ENCODE results near the gene DLST.

DLST gene

DNA sequence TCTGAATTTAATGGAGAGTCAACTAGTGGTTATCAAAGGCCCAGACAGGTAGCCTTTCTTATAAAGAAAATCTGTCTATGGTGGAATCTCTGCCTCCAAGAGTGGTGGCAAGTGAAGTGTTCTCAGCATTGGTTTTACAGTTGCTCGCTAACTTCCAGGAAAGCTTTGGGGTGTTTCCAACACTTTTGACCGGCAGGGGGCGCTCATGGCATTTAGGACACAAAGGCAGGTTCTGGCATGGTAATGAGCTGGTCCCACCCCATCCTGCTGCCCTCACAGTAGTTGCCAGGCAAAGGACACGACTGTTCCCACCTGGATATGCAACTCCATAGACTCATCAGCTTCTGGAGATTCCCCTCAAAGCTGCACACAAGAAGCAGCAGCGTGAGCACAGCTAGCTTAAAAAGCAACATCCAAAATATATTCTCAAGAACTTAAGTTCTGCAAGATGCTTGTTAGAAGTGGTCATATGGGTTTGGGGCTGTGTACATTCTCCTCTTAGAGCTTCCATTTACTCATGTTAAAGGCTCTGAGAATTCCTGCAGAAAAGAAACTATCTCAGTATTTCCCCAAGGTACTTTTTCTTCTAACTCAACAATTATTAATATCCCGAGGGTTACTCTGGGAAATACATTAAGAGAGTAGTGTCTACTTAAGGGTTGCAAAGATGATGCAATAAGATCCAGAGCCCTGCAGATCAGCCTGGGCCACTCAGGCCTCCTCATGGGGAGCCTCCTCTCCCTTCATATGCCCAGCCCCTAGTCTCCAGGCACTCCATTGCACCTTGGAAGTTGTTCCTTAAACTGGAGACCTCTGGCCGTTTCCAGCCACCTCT lies 20.6 kb upstream of the DLST start:
- DNase-seq: peak; percentile 80

DNA sequence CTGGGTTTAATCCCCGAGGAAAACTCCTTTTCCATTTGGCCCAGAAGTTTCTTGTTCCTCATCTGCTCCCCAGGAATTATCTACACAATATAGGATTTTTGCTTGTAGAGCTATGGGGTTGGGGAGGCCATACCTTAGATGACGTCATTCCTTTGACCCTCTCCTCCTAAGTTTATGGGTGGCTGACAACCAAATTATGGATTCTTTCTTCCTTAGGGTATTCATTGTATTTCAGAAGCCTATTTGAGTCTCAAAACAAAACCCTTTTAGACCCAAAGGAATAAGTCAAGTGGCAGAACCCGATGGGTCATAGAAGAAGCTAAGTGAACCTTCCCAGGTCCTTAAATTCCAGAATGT lies 20.0 kb upstream of the DLST start:
- no peak for DNase-seq

DNA sequence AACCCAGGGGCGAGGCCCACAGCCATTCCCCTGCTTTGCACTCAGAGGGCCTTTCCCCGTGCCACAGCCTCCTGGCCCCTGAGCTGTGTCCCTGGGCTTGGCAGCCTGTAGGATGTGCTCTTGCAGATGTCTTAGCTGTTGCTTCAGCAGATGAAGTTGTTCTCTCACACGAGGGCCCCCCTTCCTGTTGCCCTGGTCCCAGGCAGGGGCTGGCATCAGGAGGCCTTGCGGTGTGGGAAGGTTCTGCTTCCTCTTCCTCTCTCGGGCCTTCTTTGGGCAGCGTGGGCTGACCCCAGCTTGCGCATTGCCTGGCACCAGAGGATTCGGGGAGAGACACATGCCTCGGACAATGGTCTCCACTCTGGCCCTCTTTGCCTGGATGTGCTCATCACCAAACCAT lies 18.4 kb upstream of the DLST start:
- peak; percentile 93 for DNase-seq

DNA sequence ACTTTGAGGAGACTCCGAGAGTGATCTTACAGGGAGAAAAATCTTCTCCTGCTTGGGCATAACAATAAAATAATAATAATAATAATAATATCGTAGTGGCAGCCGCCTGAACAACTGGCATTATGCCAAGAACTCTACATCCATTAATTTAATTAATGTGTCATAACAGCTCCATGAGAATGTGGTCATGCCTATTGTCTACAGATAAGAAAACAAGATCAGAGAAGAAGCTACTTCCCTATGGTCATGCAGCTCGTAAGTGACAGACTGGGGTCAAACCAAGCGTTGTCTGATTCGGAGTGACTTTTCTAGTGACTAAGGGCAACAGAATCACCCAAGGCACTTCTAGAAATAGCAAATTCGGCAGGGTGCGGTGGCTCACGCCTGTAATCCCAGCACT lies 17.5 kb upstream of the DLST start:
- peak; percentile 63 for DNase-seq

DNA sequence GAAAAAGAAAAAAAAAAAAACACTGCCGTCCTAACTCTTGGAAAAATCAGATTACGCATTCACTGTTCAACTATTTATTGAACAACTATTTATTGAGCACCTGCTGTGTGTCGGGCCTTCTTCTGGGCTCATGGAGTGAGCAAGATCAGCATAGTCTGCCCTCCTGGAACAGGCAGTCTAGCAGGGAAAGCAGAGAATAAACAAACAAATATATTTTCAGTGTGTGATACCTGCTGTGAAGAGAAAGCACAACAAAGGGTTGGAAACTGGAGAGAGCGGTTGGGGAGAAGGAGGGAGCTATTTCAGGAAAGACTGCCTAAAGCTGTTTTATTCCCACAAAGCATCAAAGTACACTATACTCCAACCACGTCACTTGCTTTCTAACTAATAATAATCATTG lies 16.6 kb upstream of the DLST start:
- no peak for DNase-seq

DNA sequence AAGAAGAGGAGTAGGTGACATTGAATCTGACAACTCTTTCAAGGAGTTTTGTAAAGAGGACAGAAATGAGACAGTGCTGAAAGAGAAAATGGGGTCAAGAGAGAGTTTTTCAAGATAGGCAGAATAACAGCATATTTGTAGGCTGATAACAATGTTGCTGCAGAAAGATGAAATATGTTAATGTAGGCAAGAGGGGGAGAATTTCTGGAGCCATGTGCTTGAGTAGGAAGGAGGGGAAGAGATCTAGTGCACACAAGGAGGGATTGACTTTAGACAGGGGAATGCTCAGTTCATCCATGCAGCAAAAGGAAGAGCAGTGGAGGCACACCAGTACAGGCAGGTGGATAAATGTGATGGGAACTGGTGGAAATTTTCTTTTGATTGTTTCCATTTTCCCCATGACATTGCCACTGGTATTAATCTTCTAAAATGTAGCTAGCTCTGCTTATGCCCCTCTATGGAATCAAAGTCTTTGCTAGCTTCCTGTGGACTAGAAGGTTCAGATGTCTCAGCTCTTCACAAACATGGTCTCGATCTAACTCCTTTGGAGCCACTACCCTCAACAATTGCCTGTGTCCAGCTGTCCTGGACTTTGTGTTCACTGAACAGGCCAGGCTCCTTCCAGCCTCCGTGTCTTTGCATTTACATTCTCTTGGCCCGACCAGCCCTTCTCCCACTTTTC lies 14.9 kb upstream of the DLST start:
- DNase-seq: no peak

DNA sequence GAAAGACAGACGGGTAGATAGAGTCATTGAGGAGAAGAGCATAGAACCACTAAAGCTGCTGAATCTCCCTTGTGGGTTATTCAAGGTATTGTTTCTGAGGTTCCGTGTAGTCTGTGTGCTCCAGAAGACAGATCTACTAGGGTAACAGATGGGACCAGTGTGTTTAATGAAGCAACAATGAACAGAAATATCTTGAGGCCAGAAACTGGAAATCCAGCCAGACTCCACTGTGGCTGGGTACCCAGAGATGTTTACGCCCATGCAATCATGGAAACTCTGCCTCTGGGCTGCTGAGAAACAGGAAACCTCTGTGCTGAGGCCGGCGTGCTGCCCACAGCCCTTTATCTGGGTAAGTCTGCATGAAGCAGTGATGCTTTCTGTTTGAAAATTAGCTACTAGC lies 14.0 kb upstream of the DLST start:
- peak; percentile 48 for DNase-seq

DNA sequence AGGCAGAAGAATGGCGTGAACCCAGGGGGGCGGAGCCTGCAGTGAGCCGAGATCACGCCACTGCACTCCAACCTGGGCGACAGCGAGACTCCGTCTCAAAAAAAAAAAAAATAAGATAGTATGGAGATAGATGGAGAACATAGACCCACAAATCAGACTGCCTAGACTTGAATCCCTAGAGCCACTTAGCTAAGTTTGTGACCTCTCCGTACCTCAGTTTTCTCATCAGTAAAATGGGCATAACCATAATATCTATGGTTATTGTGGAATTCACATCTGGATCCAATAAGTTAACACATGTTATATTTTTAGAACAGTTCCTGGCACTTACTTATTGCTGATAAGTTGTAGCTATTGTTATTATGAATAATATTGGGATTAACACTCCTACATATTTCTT lies 13.0 kb upstream of the DLST start:
- no peak for DNase-seq

DNA sequence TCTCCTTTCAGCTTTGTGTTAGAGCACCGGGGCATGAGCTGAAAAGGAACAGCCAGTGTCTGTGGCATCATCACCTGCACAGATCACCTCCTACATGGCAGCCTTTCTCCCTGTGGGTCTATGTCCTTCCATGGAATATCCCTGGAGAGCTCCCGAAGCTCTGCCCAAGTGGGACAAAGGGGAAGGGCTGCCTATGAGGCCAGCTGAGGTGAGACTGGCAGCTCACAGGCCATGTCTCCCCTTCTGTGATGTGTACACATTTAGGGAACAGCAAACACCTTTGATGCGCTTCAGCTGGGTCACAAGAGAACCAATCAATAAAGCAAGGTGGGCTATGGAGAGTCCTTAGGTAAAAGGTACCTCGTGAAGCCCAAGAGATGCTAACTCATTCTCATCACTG lies 9.9 kb upstream of the DLST start:
- no peak for DNase-seq

DNA sequence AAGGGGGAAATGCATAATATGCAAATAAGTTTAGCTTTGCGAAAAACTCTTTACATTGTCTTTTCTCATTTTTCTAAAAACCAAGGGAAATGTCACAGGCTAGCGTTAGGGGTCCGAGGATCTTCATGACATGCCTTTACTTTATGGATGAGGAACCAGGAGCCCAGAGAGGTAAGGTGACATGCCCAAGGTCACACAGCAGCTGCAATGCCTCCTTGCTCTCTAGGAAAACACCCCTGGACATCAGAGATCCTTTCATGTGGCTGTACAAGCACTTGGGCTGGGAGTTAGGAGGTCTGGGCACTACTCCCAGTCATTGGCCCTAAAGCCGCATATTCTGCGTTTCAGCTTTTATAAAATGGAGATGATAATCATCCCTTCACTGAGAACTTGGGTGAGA lies 6.5 kb upstream of the DLST start:
- no peak for DNase-seq

DNA sequence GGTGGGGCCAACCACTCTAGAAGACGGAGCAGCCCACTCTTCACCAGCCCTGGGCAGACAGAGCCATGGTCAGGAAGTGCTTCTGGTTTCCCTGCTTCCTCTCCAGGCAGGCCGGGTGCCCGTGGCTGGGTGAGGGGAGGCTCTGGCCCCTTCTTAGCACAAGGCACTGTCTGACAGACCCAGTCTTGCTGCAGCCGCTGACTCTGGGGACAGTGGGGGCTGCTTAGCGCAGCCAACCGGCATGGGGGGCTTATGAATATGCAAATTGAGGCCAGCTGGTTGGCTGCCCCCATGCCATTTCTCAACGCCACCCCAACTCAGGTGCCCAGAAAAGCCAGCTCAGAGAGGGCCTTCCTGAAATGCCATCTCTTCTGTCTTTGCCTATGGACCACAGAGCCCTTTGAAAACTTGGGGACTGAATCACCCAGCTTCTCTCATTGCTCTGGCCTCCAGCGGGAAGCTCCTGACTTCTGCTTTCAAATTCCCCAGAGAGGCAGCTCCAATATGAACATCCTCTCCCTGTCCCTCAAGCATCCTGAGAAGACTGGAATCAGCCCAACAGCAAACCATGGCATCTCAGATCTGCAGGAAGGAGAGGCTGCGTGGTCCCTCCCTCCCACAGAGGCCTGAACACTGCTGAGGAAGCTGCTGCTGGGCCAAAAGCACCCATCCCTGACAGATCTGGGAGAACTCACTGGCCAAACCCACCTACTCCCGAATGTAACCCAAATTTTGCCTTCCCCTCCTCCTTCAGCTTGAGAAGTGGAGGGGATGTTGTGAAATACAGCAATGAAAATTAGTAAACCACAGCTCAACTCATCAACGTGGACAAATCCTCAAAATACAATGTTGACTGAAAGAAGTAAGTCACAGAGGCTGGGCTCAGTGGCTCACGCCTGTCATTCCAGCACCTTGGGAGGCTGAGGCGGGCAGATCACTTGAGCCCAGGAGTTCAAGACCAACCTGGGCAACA lies 5.5 kb upstream of the DLST start, which contains the start of gene PROX2:
TSS of gene PROX2 (minus strand) at position 205 of the 973 bp plus-strand sequence. CDS start 12,311 bp downstream, outside the sequence.
- peak; percentile 37 for DNase-seq

DNA sequence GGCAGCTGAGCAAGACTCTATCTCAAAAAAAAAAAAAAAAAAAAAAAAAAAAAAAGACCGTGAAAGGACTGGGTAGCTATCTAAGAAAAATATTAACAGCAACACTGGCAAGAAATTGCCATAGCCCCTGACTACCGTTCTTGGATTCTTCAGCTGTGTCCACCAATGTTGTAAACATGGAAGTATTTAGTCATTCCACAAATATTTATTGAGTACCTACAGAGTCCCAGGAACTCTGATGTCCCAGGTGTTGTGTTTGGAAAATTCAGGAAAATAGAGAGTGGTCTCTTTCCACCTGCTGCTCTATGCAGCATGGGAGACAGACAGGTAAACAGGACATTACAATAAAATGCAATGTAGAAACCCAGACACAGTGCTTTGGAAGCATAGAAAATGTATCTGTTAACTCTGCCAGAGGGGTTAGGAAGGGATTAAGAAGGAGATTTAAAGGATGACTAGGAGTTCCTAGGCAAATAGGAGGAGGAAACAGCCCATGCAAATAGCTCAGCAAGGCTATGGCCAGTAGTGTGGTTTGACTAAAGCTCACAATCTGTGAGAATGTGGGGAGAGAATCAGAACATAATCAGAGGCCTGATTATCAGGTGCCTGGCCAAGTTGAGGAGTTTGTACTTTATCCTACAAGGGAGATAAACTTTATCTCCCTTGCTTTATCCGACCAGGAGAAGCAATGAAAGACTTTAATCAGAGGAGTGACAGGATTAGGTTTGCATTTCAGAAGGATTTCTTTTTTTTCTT lies 2.1 kb upstream of the DLST start:
- DNase-seq: no peak

DNA sequence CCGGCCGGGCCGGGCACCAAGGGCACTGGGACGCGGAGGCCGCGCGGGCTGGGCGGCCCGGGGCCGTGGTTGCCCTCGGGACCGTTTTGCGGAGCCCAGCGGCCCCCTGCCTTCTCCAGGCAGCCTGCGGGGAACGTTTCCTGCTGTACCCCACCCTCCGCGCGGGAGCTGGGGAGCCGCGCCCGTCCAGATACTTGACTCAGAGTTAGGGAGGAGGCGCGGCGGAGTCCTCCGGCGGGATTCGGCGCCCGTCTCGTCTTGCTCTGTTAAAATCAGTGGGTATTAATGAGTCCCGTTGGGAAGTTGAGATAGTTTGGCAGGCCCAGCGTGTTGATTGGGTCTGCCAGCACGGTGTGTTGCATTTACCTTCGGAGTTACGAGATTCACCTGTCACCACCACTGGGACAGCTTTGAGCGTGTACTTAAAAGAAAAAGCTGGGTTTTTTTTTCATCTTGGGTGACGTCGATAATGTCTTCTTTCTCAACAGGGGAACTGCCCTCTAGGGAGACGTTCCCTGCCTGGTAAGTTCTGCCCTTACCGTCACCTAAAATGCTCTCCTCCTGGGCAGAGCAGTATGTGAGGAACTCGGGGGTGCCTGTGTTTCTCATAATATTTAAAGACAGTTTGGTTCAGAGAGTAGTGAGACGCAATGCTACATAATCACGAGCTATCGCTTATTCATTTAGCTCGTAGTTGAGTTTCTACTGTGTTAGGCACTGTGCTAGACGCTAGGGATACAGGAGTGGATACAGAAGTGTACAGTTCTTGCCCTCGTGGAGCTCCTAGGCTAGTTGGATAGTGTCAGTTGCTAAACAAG lies 596 bp downstream of the DLST start:
- DNase-seq: peak; percentile 76

DNA sequence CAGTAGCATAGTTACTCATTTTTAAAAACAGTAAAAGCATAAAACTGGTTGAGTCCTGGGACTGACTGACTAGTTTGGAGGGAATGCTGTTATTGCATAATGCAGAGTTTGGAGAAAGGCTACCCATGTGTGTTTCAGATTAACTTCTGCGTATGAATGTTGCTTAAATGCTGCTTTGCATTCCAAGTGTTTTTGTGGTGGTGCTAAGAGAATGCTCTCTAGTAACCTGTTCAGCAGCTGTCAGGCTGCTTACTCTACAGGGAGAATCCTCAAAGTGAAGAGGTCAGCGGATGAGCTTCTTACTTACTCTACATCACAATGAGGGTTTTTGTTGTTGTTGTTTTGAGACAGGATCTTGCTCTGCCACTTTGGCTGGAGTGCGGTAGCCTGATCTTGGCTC lies 4.3 kb downstream of the DLST start:
- no peak for DNase-seq

DNA sequence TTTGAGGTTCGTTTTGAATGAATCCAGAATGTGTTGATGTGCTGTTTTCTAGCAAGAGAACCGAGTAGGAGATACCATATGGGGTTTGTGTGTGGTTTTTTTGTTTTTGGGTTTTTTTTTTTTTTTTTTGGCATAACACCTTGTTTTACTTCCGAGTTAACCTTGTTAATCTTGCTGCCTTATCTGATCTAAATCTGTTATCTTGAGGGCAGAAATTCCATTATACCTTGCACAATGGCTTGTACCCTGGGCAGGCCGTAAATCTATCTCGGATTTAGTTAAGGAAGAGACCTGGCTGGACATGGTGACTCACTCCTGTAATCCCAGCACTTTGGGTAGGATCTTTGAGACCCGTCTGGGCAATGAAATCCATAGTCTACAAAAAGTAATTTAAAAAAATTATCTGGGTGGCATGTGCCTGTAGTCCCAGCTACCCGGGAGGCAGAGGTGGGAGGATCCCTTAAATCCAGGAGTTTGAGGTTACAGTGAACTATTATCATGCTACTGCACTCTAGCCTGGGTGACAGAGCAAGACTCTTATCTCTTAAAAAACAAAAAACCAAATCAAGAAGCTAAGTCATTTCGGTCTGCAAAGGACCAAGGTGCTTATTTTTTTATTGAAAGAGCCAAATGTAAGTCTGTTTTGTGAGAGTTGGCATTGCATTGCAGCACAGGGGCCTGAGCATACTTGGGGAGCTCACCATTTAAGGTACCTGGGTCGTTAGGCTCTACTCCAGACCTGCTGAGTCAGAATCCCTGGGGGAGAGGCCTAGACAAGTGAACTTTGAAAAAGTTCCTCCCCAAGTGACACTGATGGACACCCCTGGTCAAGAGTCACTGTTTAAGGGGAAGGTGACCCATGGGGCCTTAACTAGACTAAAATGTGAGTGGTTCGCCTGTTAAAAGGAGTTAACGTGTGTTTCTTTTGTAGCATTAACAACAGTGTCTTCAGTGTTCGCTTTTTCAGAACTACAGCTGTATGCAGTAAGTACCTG lies 6.7 kb downstream of the DLST start:
- no peak for DNase-seq

DNA sequence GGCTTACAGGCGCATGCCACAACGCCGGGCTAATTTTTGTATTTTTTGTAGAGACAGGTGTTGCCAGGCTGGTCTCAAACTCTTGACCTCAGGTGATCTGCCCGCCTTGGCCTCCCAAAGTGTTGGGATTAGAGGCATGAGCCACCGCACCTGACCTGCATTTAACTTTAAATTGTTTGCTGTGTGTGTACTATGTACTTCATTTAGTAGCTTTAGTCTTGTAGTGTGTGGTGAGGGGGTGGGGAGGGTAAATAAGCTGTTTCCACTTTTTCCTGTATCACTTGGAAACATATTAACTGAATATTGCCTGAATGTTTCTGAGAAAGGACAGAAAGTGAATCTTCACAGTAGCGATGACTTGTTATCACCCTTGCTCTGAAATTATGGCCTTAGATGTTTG lies 8.5 kb downstream of the DLST start:
- DNase-seq: no peak

DNA sequence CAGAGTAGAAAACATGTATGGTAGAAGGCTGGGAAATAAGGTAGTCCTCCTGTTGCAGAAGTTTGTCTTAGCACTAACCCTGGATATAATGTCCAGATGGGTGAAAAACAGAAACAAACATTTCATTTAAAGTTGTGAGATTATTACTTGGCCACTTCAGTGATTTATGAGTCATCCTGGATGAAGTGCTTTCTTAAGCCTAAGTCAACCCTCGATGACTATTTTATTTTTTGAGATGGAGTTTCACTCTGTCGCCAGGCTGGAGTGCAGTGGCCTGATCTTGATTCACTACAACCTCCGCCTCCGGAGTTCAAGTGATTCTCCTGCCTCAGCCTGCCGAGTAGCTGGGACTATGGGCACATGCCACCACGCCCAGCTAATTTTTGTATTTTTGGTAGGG lies 10.2 kb downstream of the DLST start:
- peak; percentile 77 for DNase-seq

DNA sequence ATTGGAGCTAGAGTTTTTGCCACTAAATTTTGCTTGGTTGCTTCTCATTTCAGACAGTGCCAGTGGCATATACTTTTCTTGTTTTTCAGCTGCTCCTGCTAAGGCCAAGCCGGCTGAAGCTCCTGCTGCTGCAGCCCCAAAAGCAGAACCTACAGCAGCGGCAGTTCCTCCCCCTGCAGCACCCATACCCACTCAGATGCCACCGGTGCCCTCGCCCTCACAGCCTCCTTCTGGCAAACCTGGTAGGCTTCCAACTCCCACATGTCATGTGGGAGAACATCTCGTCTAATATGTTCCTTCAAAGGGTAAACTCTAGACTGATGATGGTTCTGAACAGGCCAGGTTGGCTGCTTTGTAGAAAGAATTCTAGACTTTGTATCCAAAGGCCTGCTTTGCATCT lies 11.0 kb downstream of the DLST start:
- peak; percentile 8 for DNase-seq

DNA sequence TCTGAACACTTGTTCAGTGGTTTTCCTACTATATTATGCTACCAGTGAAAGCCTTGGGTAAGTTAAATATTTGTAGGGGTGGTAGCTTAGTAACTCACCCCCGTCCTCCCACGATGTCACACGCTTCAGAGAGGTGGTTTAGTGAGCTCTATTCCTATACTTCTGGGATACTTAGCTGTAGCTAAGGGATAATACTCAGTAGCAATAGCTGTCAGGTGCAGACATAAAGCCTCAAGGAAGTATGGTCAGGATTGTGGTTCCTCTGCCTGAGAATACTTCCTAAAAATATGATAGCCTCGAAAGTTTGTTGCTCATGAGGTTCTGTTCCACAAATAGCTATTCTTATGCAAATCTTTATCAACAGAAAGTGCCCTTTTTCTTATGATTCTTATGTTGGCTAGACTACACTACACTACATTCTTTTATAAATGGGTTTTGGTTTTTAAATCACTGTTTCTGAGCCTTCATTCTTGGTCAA lies 11.9 kb downstream of the DLST start:
- DNase-seq: peak; percentile 78

DNA sequence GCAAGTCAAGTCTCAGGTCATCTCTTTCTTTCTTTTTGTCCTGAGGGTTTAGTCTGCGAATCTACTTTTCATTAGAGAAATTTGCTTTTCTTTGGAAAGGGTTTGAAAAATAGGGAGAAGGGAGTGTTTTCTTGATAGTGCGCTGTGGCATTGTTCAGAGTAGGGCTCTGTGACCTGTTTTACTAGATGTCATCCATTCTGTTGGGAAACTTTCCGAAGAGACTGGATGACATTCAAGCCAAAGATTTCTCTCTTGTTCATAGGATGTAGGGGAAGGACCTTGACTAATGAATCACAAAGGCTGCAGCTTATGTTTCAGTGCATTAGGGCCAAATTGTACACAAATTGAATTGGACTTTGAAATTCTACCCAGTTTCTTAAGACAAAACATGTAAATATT lies 14.7 kb downstream of the DLST start:
- DNase-seq: no peak

Measured in inflammatory macrophage treated with lipopolysaccharide for 4 hours (primary cell).